HG02610 (cell line): ENCODE data around the gene ARID5A.

Experiments used
- ATAC-seq: cut with Tn5 transposase; IDR thresholded peaks from one replicate; pipeline ENCODE4 v1.9.1; 2021; ENCODE audit warnings: mild to moderate bottlenecking, moderate library complexity; ENCODE audit not compliant: unreplicated experiment

ARID5A gene

GRCh38 chr2:96526615-96527285, 9.8 kb upstream of the ARID5A start:
- no peak for ATAC-seq

- peak; percentile 34 for ATAC-seq
Observed at GRCh38 chr2:96527286-96528005, 9.1 kb upstream of the ARID5A start.

- peak; percentile 23 for ATAC-seq
Observed at GRCh38 chr2:96528006-96528699, 8.4 kb upstream of the ARID5A start.

- no peak for ATAC-seq
Observed at GRCh38 chr2:96528700-96529375, 7.7 kb upstream of the ARID5A start.

- no peak for ATAC-seq
Observed at GRCh38 chr2:96529376-96530143, 7.0 kb upstream of the ARID5A start.

GRCh38 chr2:96530144-96530430, 6.5 kb upstream of the ARID5A start:
- no peak for ATAC-seq

GRCh38 chr2:96530474-96531357, 5.8 kb upstream of the ARID5A start:
- ATAC-seq, result no peak

- no peak for ATAC-seq
Observed at GRCh38 chr2:96531366-96531765, 5.2 kb upstream of the ARID5A start.

- ATAC-seq, result peak; percentile 24
Observed at GRCh38 chr2:96531872-96532505, 4.6 kb upstream of the ARID5A start.

- no peak for ATAC-seq
Observed at GRCh38 chr2:96532641-96533291, 3.8 kb upstream of the ARID5A start.

GRCh38 chr2:96533292-96534073, 3.1 kb upstream of the ARID5A start:
- no peak for ATAC-seq

GRCh38 chr2:96534141-96534540, 2.4 kb upstream of the ARID5A start:
- ATAC-seq, result no peak

- ATAC-seq, result no peak
Observed at GRCh38 chr2:96534701-96535181, 1.8 kb upstream of the ARID5A start.

GRCh38 chr2:96535331-96535730, 1.2 kb upstream of the ARID5A start:
- ATAC-seq, result no peak

GRCh38 chr2:96537066-96537733, 648 bp downstream of the ARID5A start:
- ATAC-seq, result peak; percentile 46

GRCh38 chr2:96537734-96538486, 1.4 kb downstream of the ARID5A start:
- ATAC-seq, result no peak
